Activated CD4-positive, alpha-beta T cell treated with anti-CD3 and anti-CD28 coated beads, Interleukin-2, amount 50 U/mL, for 24 hours (primary cell): ENCODE results near the gene MESD.

Source experiments
- DNase-seq, 2 donors: peaks; one replicate each; pipeline ENCODE4 v3.0.0-alpha.2; 2020; ENCODE audit warnings: low read depth in 1 of 2, low spot score in 1 of 2

MESD gene

DNA sequence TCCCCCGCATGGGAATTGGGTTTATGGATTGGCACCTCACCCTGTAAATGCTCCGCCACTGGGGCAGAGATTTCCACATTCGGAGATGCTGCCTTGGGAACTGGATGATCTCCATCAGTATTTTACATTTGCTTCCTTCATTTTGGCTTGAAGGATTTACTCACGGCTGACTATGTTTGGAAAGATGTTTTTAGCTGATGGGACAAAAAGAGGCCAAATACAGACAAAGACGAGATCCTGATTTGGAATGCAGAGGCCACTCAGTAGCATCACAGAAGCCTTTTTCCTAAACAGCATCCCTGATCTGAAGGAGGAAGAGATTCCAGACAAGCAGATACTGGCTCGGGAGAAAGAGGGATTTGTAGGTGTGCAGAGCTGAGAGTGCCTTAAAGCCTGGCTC, 76.9 kb downstream of the MESD start:
- no peak for DNase-seq

DNA sequence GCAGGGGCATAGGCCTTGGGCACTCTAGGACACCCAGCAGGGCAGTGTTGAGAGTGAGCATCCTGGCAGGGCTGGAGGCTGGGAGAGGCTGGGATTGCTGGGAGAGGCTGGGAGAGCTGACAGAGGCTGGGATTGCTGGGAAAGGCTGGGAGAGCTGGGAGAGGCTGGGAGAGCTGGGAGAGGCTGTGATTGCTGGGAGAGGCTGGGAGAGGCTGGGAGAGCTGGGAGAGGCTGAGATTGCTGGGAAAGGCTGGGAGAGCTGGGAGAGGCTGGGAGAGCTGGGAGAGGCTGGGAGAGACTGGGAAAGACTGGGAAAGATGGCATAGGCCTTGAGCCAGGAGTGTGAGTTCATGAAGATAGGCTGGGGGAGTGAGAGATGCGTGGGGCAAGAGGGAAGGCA, 77.8 kb downstream of the MESD start:
- no peak for DNase-seq

DNA sequence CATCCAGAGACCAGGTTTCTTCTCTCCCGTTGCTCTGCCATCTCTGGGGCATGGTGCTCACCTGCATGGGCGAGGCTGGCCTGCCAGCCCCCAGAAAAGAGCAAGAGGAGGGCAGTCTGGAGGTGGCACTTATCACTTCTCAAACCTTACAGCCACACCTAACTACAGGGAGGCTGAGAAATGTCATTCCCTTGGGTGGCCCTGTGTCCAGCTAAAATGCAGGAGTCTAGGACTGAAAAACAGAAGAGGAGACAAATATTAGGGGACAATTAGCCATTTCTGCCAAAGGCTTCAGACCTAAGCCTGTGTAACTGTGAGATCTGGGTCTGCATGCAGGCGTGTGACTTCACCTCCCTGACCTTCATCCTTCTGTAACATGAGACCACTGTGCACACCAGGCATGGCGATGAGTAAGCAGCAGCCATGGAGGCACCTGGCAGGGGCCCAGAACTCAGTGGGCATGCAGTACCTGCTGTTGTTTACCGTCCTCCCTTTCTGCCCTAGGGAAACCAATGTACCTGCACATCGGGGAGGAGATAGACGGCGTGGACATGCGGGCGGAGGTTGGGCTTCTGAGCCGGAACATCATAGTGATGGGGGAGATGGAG, 83.4 kb downstream of the MESD start:
- DNase-seq: no peak

DNA sequence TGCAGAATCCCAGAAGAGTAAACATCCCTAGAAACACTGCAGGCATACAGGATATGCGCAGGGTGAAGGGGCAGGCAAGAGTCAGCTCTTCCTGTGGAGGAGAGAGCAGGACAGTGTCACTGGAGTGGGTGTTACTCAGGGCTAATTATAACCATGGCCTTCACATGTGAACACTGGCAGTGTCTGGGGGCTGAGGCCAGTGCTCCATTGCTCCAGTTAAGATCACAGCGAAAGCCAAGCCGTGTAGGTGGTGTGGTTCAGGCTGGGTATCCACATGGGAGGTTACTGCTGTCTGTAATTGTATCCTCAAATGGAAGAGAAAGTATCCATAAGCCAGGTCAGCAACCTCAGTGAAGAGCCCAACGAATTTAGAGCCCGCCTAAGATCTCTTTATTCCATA, 84.6 kb downstream of the MESD start:
- DNase-seq: no peak

DNA sequence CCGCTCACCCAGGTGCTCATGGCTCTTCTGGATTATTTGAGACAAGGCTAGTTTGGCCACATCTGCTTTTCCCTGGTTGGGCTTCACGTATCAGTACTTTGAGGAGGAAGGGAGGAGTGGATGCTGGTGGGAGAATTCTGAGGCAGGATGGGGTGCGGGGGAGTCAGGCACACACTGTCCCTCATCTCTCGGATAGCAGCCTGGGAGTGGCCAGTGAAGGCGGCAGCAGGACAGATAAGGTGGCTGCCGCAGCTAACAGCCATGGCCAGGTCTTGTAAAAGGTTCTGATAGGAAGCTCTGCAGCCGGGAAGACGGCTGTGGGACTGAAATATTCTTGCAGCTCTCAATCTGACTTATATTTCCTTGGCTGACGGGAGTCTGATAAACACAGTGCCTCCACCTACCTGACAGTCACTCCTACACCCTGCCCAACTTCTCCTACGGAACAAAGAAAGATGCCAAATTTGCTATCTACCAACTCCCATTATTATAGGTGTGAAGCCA, 87.3 kb downstream of the MESD start:
- DNase-seq: no peak

DNA sequence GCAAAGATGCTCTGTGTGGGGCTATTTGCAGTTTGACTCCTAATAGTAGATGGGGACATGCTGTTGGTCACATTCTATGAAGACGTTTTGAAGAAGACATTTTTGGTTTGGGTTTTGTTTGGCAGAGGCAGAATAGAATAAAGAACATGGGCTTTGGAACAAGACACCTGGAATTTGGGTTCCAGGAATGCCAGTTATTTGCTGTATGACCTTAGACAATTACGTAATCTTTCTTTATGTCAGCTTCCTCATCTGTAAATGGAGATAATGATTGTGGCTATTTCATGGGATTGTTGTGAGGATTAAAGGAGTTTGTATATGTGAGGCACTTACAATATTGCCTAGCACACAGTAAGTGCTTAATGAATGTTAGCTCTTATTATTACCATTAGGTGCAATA, 91.6 kb downstream of the MESD start:
- no peak for DNase-seq
